WTC11 (cell line): ENCODE data around the gene SLC25A44. TPM values are rescaled to one million over a fixed set of nuclear protein-coding genes. Genes with fewer than 3 reads are reported as not detected.

Experiments
- ATAC-seq: fragments of 200-7000 bp; cut with Tn5 transposase; 2 replicates; pipeline ENCODE4 v1.10.0; 2021; ENCODE audit warnings: mild to moderate bottlenecking, moderate library complexity
- CTCF ChIA-PET: fragments of 300-600 bp; sonication (Branson Sonifier 250); formaldehyde crosslinking; loops from one replicate; lab custom pipeline; 2021; ENCODE audit warnings: antibody characterized with exemption; lab: Charles Lee
- POLR2A ChIA-PET: fragments of 350-600 bp; sonication (Branson Sonifier 250); formaldehyde crosslinking; loops from one replicate; lab custom pipeline; 2021; ENCODE audit warnings: antibody characterized with exemption; lab: Charles Lee
- DNase-seq: peaks from one replicate; pipeline ENCODE4 v3.0.0; 2021; ENCODE audit warnings: low spot score
- H3K27ac Mint-ChIP-seq: 2 replicates; pipeline ENCODE4 v1.8.0; 2021; ENCODE audit warnings: mixed read lengths
- H3K27me3 Mint-ChIP-seq: 2 replicates; pipeline ENCODE4 v1.8.0; 2021; ENCODE audit warnings: low read depth, mild to moderate bottlenecking, moderate library complexity, mixed read lengths
- H3K36me3 Mint-ChIP-seq: 2 replicates; pipeline ENCODE4 v1.8.0; 2021; ENCODE audit warnings: mixed read lengths
- H3K4me1 Mint-ChIP-seq: 2 replicates; pipeline ENCODE4 v1.8.0; 2022; ENCODE audit warnings: mixed read lengths
- H3K4me3 Mint-ChIP-seq: 2 replicates; pipeline ENCODE4 v1.8.0; 2021; ENCODE audit warnings: mild to moderate bottlenecking, moderate library complexity, mixed read lengths
- H3K9me3 Mint-ChIP-seq: 2 replicates; pipeline ENCODE4 v1.8.0; 2021; ENCODE audit warnings: mixed read lengths
- CBFB ChIP-seq: sonication (generic); formaldehyde crosslinking; IDR thresholded peaks from 2 replicates; pipeline ENCODE4 v1.8.1; 2022; ENCODE audit warnings: mild to moderate bottlenecking, low read depth, missing genetic modification reagents
- CREM ChIP-seq: sonication (generic); formaldehyde crosslinking; IDR thresholded peaks from 2 replicates; pipeline ENCODE4 v1.8.1; 2022; ENCODE audit warnings: mild to moderate bottlenecking, missing genetic modification reagents, moderate library complexity
- GRHL2 ChIP-seq: fragments of 250-450 bp; sonication (Bioruptor Pico); IDR thresholded peaks from 2 replicates; pipeline ENCODE4 v1.8.0; 2022; ENCODE audit warnings: mild to moderate bottlenecking, moderate library complexity; ENCODE audit not compliant: insufficient replicate concordance, severe bottlenecking
- HMGXB4 ChIP-seq: sonication (generic); formaldehyde crosslinking; IDR thresholded peaks from 2 replicates; pipeline ENCODE4 v1.8.1; 2023; ENCODE audit warnings: mild to moderate bottlenecking, moderate library complexity, missing genetic modification reagents
- KAT7 ChIP-seq: sonication (generic); formaldehyde crosslinking; IDR thresholded peaks from 2 replicates; pipeline ENCODE4 v1.8.1; 2023; ENCODE audit warnings: missing genetic modification reagents, mild to moderate bottlenecking, borderline replicate concordance
- MXD4 ChIP-seq: fragments of 250-450 bp; sonication (Bioruptor Pico); IDR thresholded peaks from 2 replicates; pipeline ENCODE4 v1.8.0; 2021; ENCODE audit warnings: mild to moderate bottlenecking, moderate library complexity, borderline replicate concordance
- NFYB ChIP-seq: sonication (generic); formaldehyde crosslinking; conservative IDR thresholded peaks from 2 replicates; pipeline ENCODE4 v1.8.0; 2022; ENCODE audit warnings: low read depth, missing genetic modification reagents
- NR2C2 ChIP-seq: sonication (generic); formaldehyde crosslinking; IDR thresholded peaks from 2 replicates; pipeline ENCODE4 v1.8.0; 2022; ENCODE audit warnings: mild to moderate bottlenecking, missing genetic modification reagents
- PRDM15 ChIP-seq: sonication (generic); formaldehyde crosslinking; IDR thresholded peaks from 2 replicates; pipeline ENCODE4 v1.8.0; 2022; ENCODE audit warnings: missing genetic modification reagents
- TCF7 ChIP-seq: sonication (generic); formaldehyde crosslinking; IDR thresholded peaks from 2 replicates; pipeline ENCODE4 v1.8.0; 2022; ENCODE audit warnings: mild to moderate bottlenecking, low read depth, missing genetic modification reagents, moderate library complexity
- ZNF232 ChIP-seq: sonication (generic); formaldehyde crosslinking; IDR thresholded peaks from 2 replicates; pipeline ENCODE4 v1.8.0; 2022; ENCODE audit warnings: mild to moderate bottlenecking, missing genetic modification reagents
- ZNF416 ChIP-seq: fragments of 250-450 bp; sonication (Bioruptor Pico); IDR thresholded peaks from 2 replicates; pipeline ENCODE4 v1.9.0; 2021; ENCODE audit warnings: mild to moderate bottlenecking, inconsistent platforms
- ZNF671 ChIP-seq: fragments of 250-450 bp; sonication (Bioruptor Pico); IDR thresholded peaks from 2 replicates; pipeline ENCODE4 v1.8.0; 2021; ENCODE audit warnings: mild to moderate bottlenecking
- ZSCAN18 ChIP-seq: fragments of 250-450 bp; sonication (Bioruptor Pico); IDR thresholded peaks from 2 replicates; pipeline ENCODE4 v2.1.2; 2022; ENCODE audit warnings: mild to moderate bottlenecking, moderate library complexity
- total RNA-seq: library from RNA; stranded (reverse); gene quantifications from 3 replicates; pipeline ENCODE4 v1.2.3, GENCODE V29; 2021

SLC25A44 gene
- total RNA-seq, 1 experiment from 2014 or later, result 29.1 TPM

GRCh38 chr1:156194300-156194652 is 372 bp downstream of the SLC25A44 start:
- Mint-ChIP-seq H3K36me3 (peaks cover 7% of the 10 kb centered on the region), H3K4me1 (peaks cover 35% of the 10 kb centered on the region), H3K4me3 (peak overlapping the region; percentile 99), H3K27ac (peak overlapping the region; percentile 94), H3K27me3 (no peaks in the 10 kb centered on the region), H3K9me3 (peaks cover 8% of the 10 kb centered on the region)
- DNase-seq (no peak), ATAC-seq (no peak; the same call in 1 of the 2 replicates)
- ChIA-PET CTCF (interaction anchor here (0.6 to 2.6 kb wide), 20 partner anchors 9 to 210 kb away, joined by 3 to 29 read pairs (median 5); partner anchors contain the start of genes CCT3, PMF1, SEMA4A and SMG5), POLR2A (interaction anchor here (1.1 to 1.7 kb wide), 4 partner anchors 17 to 53 kb away, joined by 4 to 8 read pairs (median 6); partner anchors contain the start of gene PMF1)
- TF ChIP-seq NFYB (CRISPR knock-in tag) (no peak), ZNF232 (CRISPR knock-in tag) (no peak), TCF7 (CRISPR knock-in tag) (no peak), MXD4 (no peak), GRHL2 (CRISPR knock-in tag) (no peak), NR2C2 (CRISPR knock-in tag) (no peak), CREM (no peak), CBFB (no peak), HMGXB4 (CRISPR knock-in tag) (no peak), ZNF416 (CRISPR knock-in tag) (0 out of 2 replicates have a peak, but pooled peaks have one; percentile 24), KAT7 (CRISPR knock-in tag) (0 out of 2 replicates have a peak, but pooled peaks have one; percentile 38)

GRCh38 chr1:156195853-156196252 is 1.9 kb downstream of the SLC25A44 start:
- Mint-ChIP-seq H3K4me3 (peak overlapping the region; percentile 99), H3K27ac (peak overlapping the region; percentile 73; the same call in 1 of the 2 replicates)

More at GRCh38 chr1:156195853-156196252, 1.9 kb downstream of the SLC25A44 start:
- no peaks in the 10 kb centered on the region for H3K27me3 Mint-ChIP-seq
- H3K9me3 Mint-ChIP-seq, result no peaks in the 10 kb centered on the region
- H3K36me3 Mint-ChIP-seq, result peaks cover 9% of the 10 kb centered on the region
- ChIA-PET POLR2A (no interaction called here), CTCF (interaction anchor here (1.1 kb wide), 1 partner anchor 50 kb away, joined by 3 read pairs; no protein-coding TSS in a partner anchor)
- H3K4me1 Mint-ChIP-seq, result peaks cover 35% of the 10 kb centered on the region
- DNase-seq (no peak), ATAC-seq (no peak)
- TF ChIP-seq PRDM15 (CRISPR knock-in tag), result peak; percentile 75
- no peak for TF ChIP-seq ZSCAN18 (CRISPR knock-in tag)
- TF ChIP-seq ZNF232 (CRISPR knock-in tag), result no peak
- TF ChIP-seq ZNF671, result no peak
- TF ChIP-seq MXD4, result no peak
